Activated naive CD4-positive, alpha-beta T cell treated with anti-CD3 and anti-CD28 coated beads for 36 hours (primary cell): ENCODE measurements around the gene CCL24. TPM values are rescaled to one million over a fixed set of nuclear protein-coding genes. Genes with fewer than 3 reads are reported as not detected.
A peak's percentile ranks its signal among the peaks of the same experiment; 100 is the strongest.
"Not testable (repeated sequence)": the region's sequence is repeated elsewhere in the genome, so short reads cannot be mapped to it uniquely, and the experiment has no call there.

Source experiments
- CTCF ChIA-PET: fragments of 350-600 bp; sonication (Branson Sonifier 250); formaldehyde crosslinking; loops from one replicate; lab custom pipeline; 2021; ENCODE audit warnings: antibody characterized with exemption; lab: Charles Lee
- DNase-seq: peaks from one replicate; pipeline ENCODE4 v3.0.0-alpha.2; 2020
- H3K27ac Mint-ChIP-seq: one replicate; pipeline ENCODE4 v1.8.0; 2021; ENCODE audit warnings: mild to moderate bottlenecking, mixed read lengths
- H3K27me3 Mint-ChIP-seq: one replicate; pipeline ENCODE4 v1.8.0; 2021; ENCODE audit warnings: low read depth, mixed read lengths
- H3K36me3 Mint-ChIP-seq: one replicate; pipeline ENCODE4 v1.8.0; 2021; ENCODE audit warnings: low read depth, mixed read lengths
- H3K4me1 Mint-ChIP-seq: one replicate; pipeline ENCODE4 v1.8.0; 2021; ENCODE audit warnings: low read depth, mixed read lengths
- H3K4me3 Mint-ChIP-seq: one replicate; pipeline ENCODE4 v1.8.0; 2021; ENCODE audit warnings: mild to moderate bottlenecking, moderate library complexity, mixed read lengths
- H3K9me3 Mint-ChIP-seq: one replicate; pipeline ENCODE4 v1.8.0; 2021; ENCODE audit warnings: mixed read lengths
- intact Hi-C: fragments of 100-400 bp; cut with micrococcal nuclease; formaldehyde crosslinking; loops from one replicate; pipeline ENCODE4 v1.15.1; 2023
- total RNA-seq, 2 experiments: library from RNA; stranded (reverse); gene quantifications; one replicate each; pipeline ENCODE4 v1.2.3, GENCODE V29; 2021

CCL24 gene
- total RNA-seq, 2 experiments from 2014 or later, result not detected

- peaks cover 13% of the 10 kb centered on the region for H3K4me1 Mint-ChIP-seq
- CTCF ChIA-PET, result interaction anchor here (1.3 to 1.6 kb wide), 2 partner anchors 28 to 177 kb away, joined by 5 to 6 read pairs; no protein-coding TSS in a partner anchor
- no peaks in the 10 kb centered on the region for H3K27me3 Mint-ChIP-seq
- H3K36me3 Mint-ChIP-seq, result no peaks in the 10 kb centered on the region
- peak; percentile 65 for DNase-seq
- no peak overlapping the region for H3K4me3 Mint-ChIP-seq
- peak overlapping the region; percentile 74 for H3K27ac Mint-ChIP-seq
- H3K9me3 Mint-ChIP-seq, result no peaks in the 10 kb centered on the region
- intact Hi-C loops, result loop anchor here (1.0 to 2.0 kb wide), 2 partner anchors 66 to 166 kb away; no protein-coding TSS in a partner anchor
Measured at GRCh38 chr7:75842836-75843446, 29.3 kb upstream of the CCL24 start.

DNA sequence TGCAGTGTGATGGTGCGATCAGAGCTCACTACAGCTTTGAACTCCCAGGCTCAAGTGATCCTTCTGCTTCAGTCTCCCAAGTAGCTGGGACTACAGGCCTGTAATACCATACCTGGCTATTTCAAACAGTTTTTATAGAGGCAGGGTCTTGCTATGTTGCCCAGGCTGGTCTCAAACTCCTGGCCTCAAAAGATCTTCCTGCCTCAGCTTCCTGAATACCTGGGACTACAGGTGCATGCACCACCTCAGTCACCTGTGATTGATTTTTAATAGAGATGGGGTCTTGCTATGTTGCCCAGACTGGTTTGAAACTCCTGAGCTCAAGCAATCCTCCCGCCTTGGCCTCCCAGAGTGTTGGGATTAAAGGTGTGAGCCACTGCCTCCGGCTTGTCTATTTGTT lies 26.4 kb upstream of the CCL24 start:
- no peak for DNase-seq
- H3K9me3 Mint-ChIP-seq, result no peaks in the 10 kb centered on the region
- H3K36me3 Mint-ChIP-seq, result no peaks in the 10 kb centered on the region
- H3K27ac Mint-ChIP-seq, result no peak overlapping the region
- H3K4me3 Mint-ChIP-seq, result no peak overlapping the region
- H3K4me1 Mint-ChIP-seq, result peaks cover 13% of the 10 kb centered on the region
- CTCF ChIA-PET, result no interaction called here
- intact Hi-C loops, result no loop called here
- no peaks in the 10 kb centered on the region for H3K27me3 Mint-ChIP-seq

- intact Hi-C loops, CTCF ChIA-PET, H3K4me3 Mint-ChIP-seq, DNase-seq, H3K27me3 Mint-ChIP-seq, H3K36me3 Mint-ChIP-seq, H3K27ac Mint-ChIP-seq, H3K9me3 Mint-ChIP-seq: not testable (repeated sequence)
- H3K4me1 Mint-ChIP-seq, result peaks cover 11% of the 10 kb centered on the region
Measured at GRCh38 chr7:75838281-75838930, 24.8 kb upstream of the CCL24 start.

DNA sequence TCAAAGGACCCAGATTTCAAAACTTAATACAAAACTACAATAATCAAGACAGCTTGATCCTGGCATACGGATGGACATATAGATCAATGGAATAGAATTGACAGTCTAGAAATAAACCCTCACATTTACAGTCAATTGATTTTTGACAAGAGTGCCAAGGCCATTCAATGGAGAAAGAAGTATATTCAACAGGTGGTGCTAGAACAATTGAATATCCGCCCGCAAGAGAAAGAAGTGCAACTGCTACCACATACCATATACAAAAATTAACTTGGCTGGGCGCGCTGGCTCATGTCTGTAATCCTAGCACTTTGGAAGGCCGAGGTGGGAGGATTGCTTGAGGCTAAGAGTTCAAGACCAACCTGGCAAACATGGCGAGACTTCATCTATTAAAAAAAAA lies 23.2 kb upstream of the CCL24 start:
- H3K9me3 Mint-ChIP-seq, result no peaks in the 10 kb centered on the region
- H3K27ac Mint-ChIP-seq, result no peak overlapping the region
- DNase-seq, result no peak
- H3K36me3 Mint-ChIP-seq, result no peaks in the 10 kb centered on the region
- H3K4me3 Mint-ChIP-seq, result no peak overlapping the region
- CTCF ChIA-PET, result interaction anchor here (0.6 kb wide), 1 partner anchor 30 kb away, joined by 3 read pairs; no protein-coding TSS in a partner anchor
- no peaks in the 10 kb centered on the region for H3K27me3 Mint-ChIP-seq
- no peaks in the 10 kb centered on the region for H3K4me1 Mint-ChIP-seq
- intact Hi-C loops, result no loop called here

DNA sequence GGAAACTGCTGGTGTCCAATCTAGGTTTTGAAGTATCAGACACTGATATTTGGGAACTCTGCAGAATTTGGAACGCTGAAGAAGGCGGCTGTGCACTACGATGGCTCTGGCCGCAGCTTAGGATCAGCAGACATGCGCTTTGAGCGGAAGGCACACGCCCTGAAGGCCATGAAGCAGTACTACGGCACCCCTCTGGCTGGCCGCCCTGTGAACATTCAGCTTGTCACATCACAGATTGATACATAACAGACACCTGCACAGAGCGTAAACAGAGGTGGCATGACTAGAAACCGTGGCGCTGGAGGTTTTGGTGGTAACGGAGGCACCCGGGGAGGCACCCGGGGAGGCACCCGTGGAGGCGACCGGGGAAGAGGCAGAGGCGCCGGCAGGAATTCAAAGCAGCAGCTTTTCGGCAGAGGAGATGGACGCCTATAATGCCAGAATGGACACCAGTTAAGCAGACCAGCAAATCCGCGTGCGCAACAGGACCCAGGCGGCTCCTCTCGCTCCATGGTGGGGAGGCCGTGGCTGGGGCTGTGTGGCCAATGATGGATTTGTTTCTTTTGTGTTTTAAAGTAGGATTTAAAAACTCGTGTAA lies 22.2 kb upstream of the CCL24 start:
- Mint-ChIP-seq H3K4me3 (no peak overlapping the region), H3K27me3 (no peaks in the 10 kb centered on the region), H3K36me3 (no peaks in the 10 kb centered on the region), H3K27ac (no peak overlapping the region), H3K9me3 (no peaks in the 10 kb centered on the region), H3K4me1 (no peaks in the 10 kb centered on the region)
- intact Hi-C loops, result no loop called here
- DNase-seq, result no peak
- CTCF ChIA-PET, result no interaction called here

DNA sequence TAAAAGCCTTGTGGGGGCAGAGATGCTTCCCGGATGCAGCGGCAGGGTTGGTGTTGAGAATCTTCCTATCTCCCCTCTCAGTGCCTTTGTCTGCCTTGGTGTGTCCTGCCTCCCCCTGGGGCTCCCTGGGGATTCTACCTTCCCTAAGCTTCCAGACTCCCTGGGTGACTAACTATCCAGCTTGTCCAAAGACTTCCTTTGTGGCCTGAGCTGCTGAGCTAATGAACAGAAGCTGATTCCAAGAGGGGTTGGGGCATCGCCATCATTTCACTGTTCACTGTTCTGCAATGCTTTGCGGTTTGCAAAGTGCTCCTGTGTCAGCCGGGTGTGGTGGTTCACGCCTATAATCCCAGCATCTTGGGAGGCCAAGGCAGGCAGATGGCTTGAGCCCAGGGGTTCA lies 20.1 kb upstream of the CCL24 start:
- H3K9me3 Mint-ChIP-seq, H3K4me3 Mint-ChIP-seq, CTCF ChIA-PET, H3K27ac Mint-ChIP-seq, DNase-seq, H3K4me1 Mint-ChIP-seq, H3K27me3 Mint-ChIP-seq, intact Hi-C loops, H3K36me3 Mint-ChIP-seq: not testable (repeated sequence)

GRCh38 chr7:75830978-75831377 lies 17.4 kb upstream of the CCL24 start:
- H3K27ac Mint-ChIP-seq, result no peak overlapping the region
- H3K9me3 Mint-ChIP-seq, result no peaks in the 10 kb centered on the region
- intact Hi-C loops, result no loop called here
- no peaks in the 10 kb centered on the region for H3K36me3 Mint-ChIP-seq
- CTCF ChIA-PET, result no interaction called here
- no peak overlapping the region for H3K4me3 Mint-ChIP-seq
- H3K4me1 Mint-ChIP-seq, result no peaks in the 10 kb centered on the region
- no peaks in the 10 kb centered on the region for H3K27me3 Mint-ChIP-seq
- DNase-seq, result no peak

DNA sequence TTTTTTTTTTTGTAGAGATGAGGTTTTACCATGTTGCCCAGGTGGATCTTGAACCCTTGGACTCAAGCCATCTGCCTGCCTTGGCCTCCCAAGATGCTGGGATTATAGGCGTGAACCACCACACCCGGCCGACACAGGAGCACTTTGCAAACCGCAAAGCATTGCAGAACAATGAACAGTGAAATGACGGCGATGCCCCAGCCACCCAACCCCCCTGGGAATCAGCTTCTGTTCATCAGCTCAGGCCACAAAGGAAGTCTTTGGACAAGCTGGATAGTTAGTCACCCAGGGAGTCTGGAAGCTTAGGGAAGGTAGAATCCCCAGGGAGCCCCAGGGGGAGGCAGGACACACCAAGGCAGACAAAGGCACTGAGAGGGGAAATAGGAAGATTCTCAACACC lies 16.1 kb upstream of the CCL24 start:
- DNase-seq, CTCF ChIA-PET, H3K4me3 Mint-ChIP-seq, H3K4me1 Mint-ChIP-seq, H3K9me3 Mint-ChIP-seq, H3K27me3 Mint-ChIP-seq, intact Hi-C loops, H3K36me3 Mint-ChIP-seq, H3K27ac Mint-ChIP-seq: not testable (repeated sequence)

GRCh38 chr7:75823198-75823910 lies 9.7 kb upstream of the CCL24 start:
- Mint-ChIP-seq H3K4me3 (no peak overlapping the region), H3K4me1 (no peaks in the 10 kb centered on the region), H3K9me3 (no peaks in the 10 kb centered on the region), H3K36me3 (no peaks in the 10 kb centered on the region), H3K27me3 (no peaks in the 10 kb centered on the region), H3K27ac (no peak overlapping the region)
- CTCF ChIA-PET, result no interaction called here
- no peak for DNase-seq
- intact Hi-C loops, result no loop called here

DNA sequence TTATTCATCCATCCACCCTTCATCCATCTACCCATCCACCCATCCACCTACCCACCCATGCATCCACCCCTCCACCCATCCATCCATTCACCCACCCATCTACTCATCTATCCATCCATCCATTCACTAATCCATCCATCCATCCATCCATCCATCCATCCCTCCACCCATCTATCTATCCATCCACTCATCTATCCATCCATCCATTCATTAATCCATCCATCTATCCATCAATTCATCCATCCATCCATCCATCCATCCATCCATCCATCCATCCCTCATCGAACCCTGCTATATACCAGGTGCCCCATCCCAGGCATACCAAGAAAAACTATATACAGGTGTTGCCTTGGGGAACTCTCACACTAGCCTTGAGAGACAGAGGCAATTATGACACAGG lies 7.1 kb upstream of the CCL24 start:
- no peaks in the 10 kb centered on the region for H3K9me3 Mint-ChIP-seq
- no peaks in the 10 kb centered on the region for H3K4me1 Mint-ChIP-seq
- intact Hi-C loops, result no loop called here
- CTCF ChIA-PET, result no interaction called here
- no peaks in the 10 kb centered on the region for H3K36me3 Mint-ChIP-seq
- H3K27me3 Mint-ChIP-seq, result no peaks in the 10 kb centered on the region
- H3K4me3 Mint-ChIP-seq, result no peak overlapping the region
- DNase-seq, result no peak
- no peak overlapping the region for H3K27ac Mint-ChIP-seq

DNA sequence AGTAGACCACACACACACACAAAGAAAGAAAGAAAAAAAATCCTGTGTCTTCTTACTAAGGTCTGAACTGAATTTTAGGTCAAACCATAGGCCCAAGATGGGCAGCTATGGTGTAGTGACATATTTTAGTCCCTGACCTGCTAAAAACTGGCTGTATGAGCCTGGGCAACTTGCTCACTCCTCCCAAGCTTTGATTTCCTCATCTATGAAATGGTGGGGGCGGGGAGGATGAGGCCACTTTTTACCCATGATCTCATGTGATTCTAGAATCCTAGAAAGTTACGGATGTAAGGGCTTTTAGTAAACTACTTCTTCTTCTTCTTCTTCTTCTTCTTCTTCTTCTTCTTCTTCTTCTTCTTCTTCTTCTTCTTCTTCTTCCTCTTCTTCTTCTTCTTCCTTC lies 6.1 kb upstream of the CCL24 start:
- no peak for DNase-seq
- Mint-ChIP-seq H3K27ac (no peak overlapping the region), H3K27me3 (no peaks in the 10 kb centered on the region), H3K4me1 (no peaks in the 10 kb centered on the region), H3K4me3 (no peak overlapping the region), H3K9me3 (no peaks in the 10 kb centered on the region), H3K36me3 (no peaks in the 10 kb centered on the region)
- CTCF ChIA-PET, result no interaction called here
- intact Hi-C loops, result no loop called here

DNA sequence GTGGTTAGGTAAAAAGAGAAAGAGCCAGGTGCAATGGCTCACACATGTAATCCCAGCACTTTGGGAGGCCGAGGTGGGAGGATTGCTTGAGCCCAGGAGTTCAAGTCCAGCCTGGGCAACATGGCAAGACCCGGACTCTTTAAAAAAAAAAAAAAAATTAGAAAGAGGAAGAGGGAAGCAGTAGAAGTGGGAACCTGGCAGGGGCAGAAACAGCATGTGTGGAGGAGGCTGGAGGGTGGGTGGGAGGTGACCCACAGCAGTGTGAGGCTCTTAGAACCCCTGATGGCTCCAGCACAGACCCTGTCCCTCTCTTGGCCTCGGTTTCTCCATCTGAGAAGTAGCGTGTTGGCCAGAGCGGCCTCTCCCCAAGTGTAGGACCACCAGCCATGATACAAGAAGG lies 4.9 kb upstream of the CCL24 start:
- CTCF ChIA-PET, result no interaction called here
- H3K9me3 Mint-ChIP-seq, result no peaks in the 10 kb centered on the region
- H3K4me1 Mint-ChIP-seq, result no peaks in the 10 kb centered on the region
- peaks cover 3% of the 10 kb centered on the region for H3K27me3 Mint-ChIP-seq
- DNase-seq, result no peak
- no peaks in the 10 kb centered on the region for H3K36me3 Mint-ChIP-seq
- intact Hi-C loops, result no loop called here
- H3K4me3 Mint-ChIP-seq, result no peak overlapping the region
- no peak overlapping the region for H3K27ac Mint-ChIP-seq
